Fibroblast of the aortic adventitia (primary cell): ENCODE data around the gene EPHA4. TPM values are rescaled to one million over a fixed set of nuclear protein-coding genes. Genes with fewer than 3 reads are reported as not detected.

Experiments used
- DNase-seq: peaks from one replicate; pipeline ENCODE4 v3.0.0-alpha.2; 2010; ENCODE audit warnings: low read depth
- H3K4me3 ChIP-seq: 2 replicates; pipeline ENCODE4 v1.5.1; 2011; ENCODE audit warnings: low read depth, mild to moderate bottlenecking, control low read depth, low read length, moderate library complexity
- CTCF ChIP-seq: IDR thresholded peaks from 2 replicates; pipeline ENCODE4 v1.5.1; 2011; ENCODE audit warnings: mild to moderate bottlenecking, low read length, control low read depth, inconsistent platforms; ENCODE audit not compliant: insufficient read depth
- total RNA-seq: library from RNA; depleted of rRNA; stranded (reverse); fragments of >200 nt; gene quantifications from 2 replicates; pipeline ENCODE4 v1.2.3, GENCODE V29; 2012; ENCODE audit warnings: low replicate concordance

Gene EPHA4
- total RNA-seq, 1 donor = 13.9 TPM

GRCh38 chr2:221484761-221485502, 87.2 kb downstream of the EPHA4 start:
- TF ChIP-seq CTCF = no peak
- no peak overlapping the region for H3K4me3 ChIP-seq
- DNase-seq = no peak

- H3K4me3 ChIP-seq = no peak overlapping the region
- no peak for TF ChIP-seq CTCF
- no peak for DNase-seq
Observed at GRCh38 chr2:221482666-221483455, 89.2 kb downstream of the EPHA4 start.

DNA sequence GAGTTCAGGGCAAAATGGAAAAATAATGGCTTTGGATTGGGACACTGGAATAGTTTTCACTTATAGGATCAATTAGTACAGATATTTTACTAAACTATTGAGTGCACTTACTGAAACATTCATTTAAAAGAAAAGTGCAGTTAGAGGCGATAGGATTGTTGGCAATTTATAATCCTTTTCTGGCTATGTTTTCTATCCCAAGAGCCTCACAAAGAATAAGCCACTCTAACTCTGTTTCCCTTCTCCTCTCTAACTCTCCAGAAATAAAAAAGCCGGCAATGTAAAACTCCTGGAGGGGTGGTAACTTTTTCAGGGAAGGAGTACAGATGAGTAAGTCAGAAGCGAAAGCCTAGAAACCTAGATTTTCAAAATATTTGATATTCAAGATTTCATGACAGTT, 91.3 kb downstream of the EPHA4 start:
- H3K4me3 ChIP-seq = no peak overlapping the region
- no peak for DNase-seq
- TF ChIP-seq CTCF = no peak

DNA sequence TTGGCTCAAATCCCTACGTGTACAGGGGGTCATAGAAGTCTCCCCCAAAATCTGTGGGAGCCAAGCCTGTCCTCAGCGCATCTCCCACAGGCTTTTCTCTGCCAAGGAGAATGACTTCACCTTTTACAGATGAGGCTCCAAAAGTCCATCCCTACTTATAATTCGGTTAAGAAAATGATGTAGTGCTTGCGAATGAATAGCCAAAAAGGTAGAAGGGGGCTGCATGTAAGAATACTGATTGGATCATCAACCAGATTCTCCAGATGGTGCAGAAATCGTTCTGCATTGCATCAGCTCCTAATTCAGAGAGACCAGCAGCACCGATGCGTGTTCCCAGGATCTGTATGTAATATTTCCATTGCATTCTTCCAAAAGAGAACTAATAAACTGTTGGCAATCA, 91.9 kb downstream of the EPHA4 start:
- no peak overlapping the region for H3K4me3 ChIP-seq
- peak; percentile 51 for DNase-seq
- TF ChIP-seq CTCF = no peak

DNA sequence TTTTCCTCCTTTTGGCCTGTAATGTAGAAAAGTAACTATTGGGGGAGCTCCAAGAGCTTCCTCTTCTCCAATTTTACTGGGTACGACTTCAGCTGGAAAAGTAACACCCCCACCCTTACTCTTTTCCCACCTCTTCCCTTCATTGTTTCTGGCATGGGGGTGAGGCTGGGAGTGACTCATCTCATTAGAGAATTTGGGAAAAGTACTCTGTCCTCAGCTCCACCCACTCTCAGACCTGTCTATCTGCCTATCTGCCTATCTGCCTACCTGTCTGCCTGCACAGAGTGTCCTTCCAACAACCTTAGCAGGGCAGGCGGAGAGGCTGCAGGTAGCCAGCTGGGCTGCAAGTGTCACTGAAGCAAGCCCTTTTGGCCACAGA, 93.6 kb downstream of the EPHA4 start:
- TF ChIP-seq CTCF = no peak
- no peak for DNase-seq
- H3K4me3 ChIP-seq = no peak overlapping the region

DNA sequence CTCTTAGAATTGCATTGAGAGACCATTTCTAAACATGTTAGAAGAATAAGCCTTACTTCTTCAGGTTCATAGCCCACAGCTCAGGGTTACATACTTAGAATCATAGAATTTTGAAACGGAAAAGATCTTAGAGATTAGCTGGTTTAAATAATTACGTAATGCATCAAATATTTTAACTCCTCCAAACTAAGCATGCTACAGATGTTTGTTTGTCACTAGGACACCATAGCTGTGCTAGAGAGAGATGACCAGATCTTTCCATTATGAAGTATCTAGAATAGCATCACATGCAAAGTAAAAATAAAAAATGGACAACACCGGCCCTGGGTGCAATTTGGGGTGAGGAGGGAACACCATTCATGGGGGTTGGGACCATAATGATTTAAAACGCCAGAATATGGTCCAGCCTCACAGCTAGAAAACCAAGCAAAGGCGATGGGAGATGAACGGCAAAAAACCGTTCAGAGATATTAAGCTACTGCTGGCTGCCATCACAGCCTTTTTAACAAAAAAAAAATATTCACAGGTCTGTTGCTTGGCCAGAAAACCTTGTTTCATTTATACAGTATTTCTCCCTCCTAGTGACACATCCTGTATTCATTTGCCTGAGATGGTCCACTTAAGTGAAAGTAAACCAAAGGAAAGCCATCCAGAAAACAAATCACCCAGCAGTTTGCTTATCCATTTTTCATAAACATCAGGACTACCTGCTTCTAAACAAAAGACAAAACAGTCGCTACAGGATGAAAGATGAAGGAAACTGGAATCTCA, 94.2 kb downstream of the EPHA4 start:
- TF ChIP-seq CTCF = no peak
- no peak overlapping the region for H3K4me3 ChIP-seq
- DNase-seq = peak; percentile 6
